GM23338 (cell line): ENCODE measurements around the gene C6orf47. TPM values are rescaled to one million over a fixed set of nuclear protein-coding genes. Genes with fewer than 3 reads are reported as not detected.

Experiments used
- ATAC-seq: fragments of 200-7000 bp; cut with Tn5 transposase; 3 replicates; pipeline ENCODE4 v1.9.1; 2020
- DNase-seq: peaks from one replicate; pipeline ENCODE4 v3.0.0-alpha.2; 2015; ENCODE audit warnings: low spot score
- H2AFZ ChIP-seq: fragments of 200-600 bp; sonication (generic); 2 replicates; pipeline ENCODE4 v1.8.0; 2016; ENCODE audit warnings: antibody characterized with exemption, mild to moderate bottlenecking, moderate library complexity
- H3F3A ChIP-seq: fragments of 200-600 bp; sonication (generic); replicated peaks from 2 replicates; pipeline ENCODE4 v1.8.0; 2017; ENCODE audit warnings: antibody characterized with exemption, mixed run types, low read depth
- H3K27ac ChIP-seq: fragments of 200-600 bp; sonication (generic); 2 replicates; pipeline ENCODE4 v1.6.1; 2016; ENCODE audit warnings: low read depth
- H3K27me3 ChIP-seq: fragments of 200-600 bp; sonication (generic); 2 replicates; pipeline ENCODE4 v1.8.0; 2016; ENCODE audit warnings: mild to moderate bottlenecking, mixed run types, moderate library complexity; ENCODE audit not compliant: insufficient read depth
- H3K36me3 ChIP-seq: fragments of 200-600 bp; sonication (generic); 2 replicates; pipeline ENCODE4 v1.8.0; 2016; ENCODE audit warnings: mild to moderate bottlenecking; ENCODE audit not compliant: insufficient read depth
- H3K4me1 ChIP-seq: fragments of 200-600 bp; sonication (generic); 2 replicates; pipeline ENCODE4 v1.8.0; 2016; ENCODE audit warnings: mild to moderate bottlenecking, moderate library complexity; ENCODE audit not compliant: insufficient read depth
- H3K4me2 ChIP-seq: fragments of 200-600 bp; sonication (generic); 2 replicates; pipeline ENCODE4 v1.7.1; 2017; ENCODE audit warnings: mixed run types
- H3K4me3 ChIP-seq: fragments of 200-600 bp; sonication (generic); 2 replicates; pipeline ENCODE4 v1.6.1; 2016; ENCODE audit warnings: mixed run types
- H3K79me2 ChIP-seq: fragments of 200-600 bp; sonication (generic); replicated peaks from 2 replicates; pipeline ENCODE4 v1.8.0; 2017; ENCODE audit warnings: mild to moderate bottlenecking; ENCODE audit not compliant: insufficient read depth
- H3K9me2 ChIP-seq: fragments of 200-600 bp; sonication (generic); 2 replicates; pipeline ENCODE4 v1.8.0; 2017; ENCODE audit not compliant: insufficient read depth
- H4K20me1 ChIP-seq: fragments of 200-600 bp; sonication (generic); replicated peaks from 2 replicates; pipeline ENCODE4 v1.8.0; 2017; ENCODE audit warnings: mild to moderate bottlenecking; ENCODE audit not compliant: insufficient read depth
- H3K27ac Mint-ChIP-seq: 2 replicates; pipeline ENCODE4 v1.8.0; 2020; ENCODE audit warnings: inconsistent platforms, mild to moderate bottlenecking, moderate library complexity, mixed read lengths
- H3K27me3 Mint-ChIP-seq: 3 replicates; pipeline ENCODE4 v1.8.0; 2022; ENCODE audit warnings: low read depth, mild to moderate bottlenecking, moderate library complexity, mixed read lengths, inconsistent platforms; ENCODE audit not compliant: insufficient read depth, poor library complexity
- H3K36me3 Mint-ChIP-seq: 3 replicates; pipeline ENCODE4 v1.8.0; 2021; ENCODE audit warnings: low read depth, mild to moderate bottlenecking, inconsistent platforms, moderate library complexity, mixed read lengths
- H3K4me1 Mint-ChIP-seq: 3 replicates; pipeline ENCODE4 v1.8.0; 2020; ENCODE audit warnings: mild to moderate bottlenecking, inconsistent platforms, mixed read lengths
- H3K4me3 Mint-ChIP-seq: 3 replicates; pipeline ENCODE4 v1.8.0; 2021; ENCODE audit warnings: moderate library complexity, mild to moderate bottlenecking, inconsistent platforms, mixed read lengths
- H3K9me3 Mint-ChIP-seq: 3 replicates; pipeline ENCODE4 v1.8.0; 2020; ENCODE audit warnings: moderate library complexity, mild to moderate bottlenecking, inconsistent platforms, mixed read lengths
- CTCF ChIP-seq, 2 experiments: fragments of 200-600 bp in 1 of 2; sonication (generic) in 1 of 2; conservative IDR thresholded peaks; 2 replicates each; pipeline versions ENCODE4 v1.5.1 to v1.6.1; 2016 to 2017; ENCODE audit warnings: antibody characterized with exemption in 2 of 2, low read depth in 2 of 2, mild to moderate bottlenecking in 2 of 2, moderate library complexity in 1 of 2
- ETS1 ChIP-seq: IDR thresholded peaks from 2 replicates; pipeline ENCODE4 v1.6.1; 2016; ENCODE audit warnings: antibody characterized with exemption
- EZH2 ChIP-seq: fragments of 200-600 bp; sonication (generic); IDR thresholded peaks from one replicate; pipeline ENCODE4 v1.8.0; 2017; ENCODE audit warnings: antibody characterized with exemption, mild to moderate bottlenecking, low read depth; ENCODE audit not compliant: unreplicated experiment
- EZH2phosphoT487 ChIP-seq: fragments of 200-600 bp; sonication (generic); IDR thresholded peaks from one replicate; pipeline ENCODE4 v1.8.1; 2018; ENCODE audit warnings: antibody characterized with exemption; ENCODE audit not compliant: unreplicated experiment
- JUNB ChIP-seq: IDR thresholded peaks from one replicate; pipeline ENCODE4 v1.6.1; 2016; ENCODE audit warnings: antibody characterized with exemption; ENCODE audit not compliant: unreplicated experiment
- NANOG ChIP-seq: IDR thresholded peaks from 2 replicates; pipeline ENCODE4 v1.6.1; 2016; ENCODE audit warnings: antibody characterized with exemption, borderline replicate concordance
- POLR2AphosphoS5 ChIP-seq: IDR thresholded peaks from 2 replicates; pipeline ENCODE4 v1.6.1; 2016; ENCODE audit warnings: antibody characterized with exemption, low read depth
- REST ChIP-seq: IDR thresholded peaks from one replicate; pipeline ENCODE4 v1.6.1; 2018; ENCODE audit warnings: antibody characterized with exemption; ENCODE audit not compliant: unreplicated experiment
- STAT1 ChIP-seq: IDR thresholded peaks from one replicate; pipeline ENCODE4 v1.6.1; 2016; ENCODE audit warnings: antibody characterized with exemption; ENCODE audit not compliant: unreplicated experiment
- polyA plus RNA-seq: library from polyadenylated mRNA; unstranded; fragments of >200 nt; fragmentation: Nextera tagmentation; extraction: Ambion mirVana; gene quantifications from 2 replicates; pipeline ENCODE4 v1.2.1, GENCODE V29; 2016
- total RNA-seq: library from RNA; depleted of rRNA; stranded (reverse); fragments of >200 nt; shearing (Covaris generic); gene quantifications from 2 replicates; pipeline ENCODE4 v1.2.3, GENCODE V29; 2014

Gene C6orf47
- total and polyA plus RNA-seq, 2 experiments from 2014 or later = 9.4 to 12.8 TPM

- Histone ChIP-seq H3K4me1 (peaks cover 3% of the 10 kb centered on the region), H3K4me3 (no peak overlapping the region), H2AFZ (no peak overlapping the region), H3K9me2 (no peaks in the 10 kb centered on the region), H3K27me3 (peaks cover 3% of the 10 kb centered on the region), H4K20me1 (no peaks in the 10 kb centered on the region), H3K27ac (no peak overlapping the region), H3K4me2 (no peak overlapping the region), H3K36me3 (no peaks in the 10 kb centered on the region), H3K79me2 (no peaks in the 10 kb centered on the region), H3F3A (0 out of 2 replicates have a peak, but pooled peaks cover 5% of the 10 kb centered on the region)
- 0 out of 4 replicates have a peak, but pooled peaks of 1 of the 2 experiments have one; percentile 20 for TF ChIP-seq CTCF (conservative IDR thresholded peaks at IDR 0.05; ENCODE audit: low read depth in 2 of 2)
- no peak for TF ChIP-seq EZH2
- no peak for TF ChIP-seq REST
- no peak for TF ChIP-seq ETS1
- H3K4me3 Mint-ChIP-seq = no peak overlapping the region
- no peak for ATAC-seq
- DNase-seq = no peak
- no peak overlapping the region for H3K27ac Mint-ChIP-seq
- H3K9me3 Mint-ChIP-seq = no peaks in the 10 kb centered on the region
- peaks cover 14% of the 10 kb centered on the region for H3K36me3 Mint-ChIP-seq
- H3K27me3 Mint-ChIP-seq = peaks cover 13% of the 10 kb centered on the region
- H3K4me1 Mint-ChIP-seq = peaks cover 4% of the 10 kb centered on the region
Observed at GRCh38 chr6:31687321-31687720, 26.7 kb upstream of the C6orf47 start.

- Histone ChIP-seq H3F3A (peaks cover 9% of the 10 kb centered on the region; the same call in 1 of the 2 replicates), H2AFZ (no peak overlapping the region), H3K4me2 (no peak overlapping the region), H3K27ac (no peak overlapping the region), H3K9me2 (no peaks in the 10 kb centered on the region), H4K20me1 (no peaks in the 10 kb centered on the region), H3K4me1 (peaks cover 7% of the 10 kb centered on the region), H3K36me3 (no peaks in the 10 kb centered on the region), H3K27me3 (peaks cover 12% of the 10 kb centered on the region), H3K4me3 (no peak overlapping the region), H3K79me2 (no peaks in the 10 kb centered on the region)
- Mint-ChIP-seq H3K27ac (no peak overlapping the region), H3K9me3 (no peaks in the 10 kb centered on the region; the same call in 2 of the 3 replicates), H3K36me3 (peaks cover 14% of the 10 kb centered on the region), H3K4me3 (no peak overlapping the region), H3K4me1 (peaks cover 6% of the 10 kb centered on the region), H3K27me3 (peaks cover 22% of the 10 kb centered on the region)
- TF ChIP-seq JUNB (no peak), EZH2phosphoT487 (no peak), CTCF (conservative IDR thresholded peaks at IDR 0.05; ENCODE audit: low read depth in 2 of 2) (no peak), STAT1 (no peak), NANOG (no peak), POLR2AphosphoS5 (no peak)
- DNase-seq (no peak), ATAC-seq (no peak)
Observed at GRCh38 chr6:31686483-31686882, 25.9 kb upstream of the C6orf47 start.
